HG03045 (cell line): ENCODE data around the gene MIPEP.

Experiments used
- ATAC-seq: cut with Tn5 transposase; IDR thresholded peaks from one replicate; pipeline ENCODE4 v1.9.1; 2021; ENCODE audit warnings: mild to moderate bottlenecking, moderate library complexity; ENCODE audit not compliant: unreplicated experiment

The MIPEP gene

GRCh38 chr13:23722726-23723453 lies 166.3 kb downstream of the MIPEP start:
- ATAC-seq, result no peak

GRCh38 chr13:23718996-23719395 lies 170.2 kb downstream of the MIPEP start:
- ATAC-seq, result no peak

- ATAC-seq, result no peak
Observed at GRCh38 chr13:23716401-23716800, 172.8 kb downstream of the MIPEP start.

- ATAC-seq, result no peak
Observed at GRCh38 chr13:23715762-23716235, 173.4 kb downstream of the MIPEP start.

GRCh38 chr13:23715092-23715761 lies 174.0 kb downstream of the MIPEP start:
- no peak for ATAC-seq

- ATAC-seq, result no peak
Observed at GRCh38 chr13:23714672-23715071, 174.5 kb downstream of the MIPEP start.

- ATAC-seq, result no peak
Observed at GRCh38 chr13:23711355-23711754, 177.8 kb downstream of the MIPEP start.

- ATAC-seq, result no peak
Observed at GRCh38 chr13:23710366-23710765, 178.8 kb downstream of the MIPEP start.

- ATAC-seq, result no peak
Observed at GRCh38 chr13:23709536-23709935, 179.7 kb downstream of the MIPEP start.

GRCh38 chr13:23707674-23708073 lies 181.5 kb downstream of the MIPEP start:
- ATAC-seq, result no peak

GRCh38 chr13:23705583-23705982 lies 183.6 kb downstream of the MIPEP start:
- ATAC-seq, result no peak

- no peak for ATAC-seq
Observed at GRCh38 chr13:23703246-23703860, 185.8 kb downstream of the MIPEP start.

- no peak for ATAC-seq
Observed at GRCh38 chr13:23701636-23702035, 187.6 kb downstream of the MIPEP start.

- no peak for ATAC-seq
Observed at GRCh38 chr13:23701186-23701585, 188.0 kb downstream of the MIPEP start.

- no peak for ATAC-seq
Observed at GRCh38 chr13:23699271-23699670, 189.9 kb downstream of the MIPEP start.

GRCh38 chr13:23697772-23698313 lies 191.4 kb downstream of the MIPEP start:
- no peak for ATAC-seq

GRCh38 chr13:23696610-23697009 lies 192.6 kb downstream of the MIPEP start:
- ATAC-seq, result no peak

GRCh38 chr13:23695711-23696464 lies 193.3 kb downstream of the MIPEP start:
- no peak for ATAC-seq

GRCh38 chr13:23695196-23695595 lies 194.0 kb downstream of the MIPEP start:
- no peak for ATAC-seq

GRCh38 chr13:23692816-23693215 lies 196.4 kb downstream of the MIPEP start:
- ATAC-seq, result no peak

- no peak for ATAC-seq
Observed at GRCh38 chr13:23690668-23691067, 198.5 kb downstream of the MIPEP start.
